GM19397 (cell line): ENCODE measurements around the gene MT3.
"Not testable (repeated sequence)": the region's sequence is repeated elsewhere in the genome, so short reads cannot be mapped to it uniquely, and the experiment has no call there.

Experiments
- ATAC-seq: cut with Tn5 transposase; IDR thresholded peaks from one replicate; pipeline ENCODE4 v1.9.1; 2021; ENCODE audit warnings: mild to moderate bottlenecking, moderate library complexity; ENCODE audit not compliant: unreplicated experiment

The MT3 gene

GRCh38 chr16:56577300-56577625, 12.1 kb upstream of the MT3 start:
- ATAC-seq: no peak

- no peak for ATAC-seq
Measured at GRCh38 chr16:56580391-56581048, 8.8 kb upstream of the MT3 start.

GRCh38 chr16:56582911-56583310, 6.4 kb upstream of the MT3 start:
- ATAC-seq: not testable (repeated sequence)

- no peak for ATAC-seq
Measured at GRCh38 chr16:56583351-56584168, 5.8 kb upstream of the MT3 start.

- ATAC-seq: no peak
Measured at GRCh38 chr16:56584276-56584675, 5.1 kb upstream of the MT3 start.

GRCh38 chr16:56588781-56589140, 567 bp upstream of the MT3 start:
- ATAC-seq: no peak

- ATAC-seq: no peak
Measured at GRCh38 chr16:56591377-56592060, 2.2 kb downstream of the MT3 start.

GRCh38 chr16:56593573-56594291, 4.4 kb downstream of the MT3 start:
- no peak for ATAC-seq

GRCh38 chr16:56594292-56594619, 4.9 kb downstream of the MT3 start:
- no peak for ATAC-seq

GRCh38 chr16:56600398-56600999, 11.2 kb downstream of the MT3 start:
- ATAC-seq: no peak

GRCh38 chr16:56601325-56601724, 12.0 kb downstream of the MT3 start:
- no peak for ATAC-seq

- ATAC-seq: no peak
Measured at GRCh38 chr16:56603589-56603988, 14.3 kb downstream of the MT3 start.

- ATAC-seq: no peak
Measured at GRCh38 chr16:56604966-56605365, 15.6 kb downstream of the MT3 start.

GRCh38 chr16:56605475-56605874, 16.1 kb downstream of the MT3 start:
- no peak for ATAC-seq

GRCh38 chr16:56606071-56606475, 16.7 kb downstream of the MT3 start:
- no peak for ATAC-seq

- ATAC-seq: no peak
Measured at GRCh38 chr16:56606476-56607108, 17.3 kb downstream of the MT3 start.

GRCh38 chr16:56607109-56607618, 17.8 kb downstream of the MT3 start:
- no peak for ATAC-seq

GRCh38 chr16:56607675-56608042, 18.3 kb downstream of the MT3 start:
- no peak for ATAC-seq

- peak; percentile 90 for ATAC-seq
Measured at GRCh38 chr16:56608043-56608875, 18.9 kb downstream of the MT3 start, which contains the start of gene MT2A. Gene MT2A, plus strand, starts transcription at chr16:56608584. Its CDS starts 72 bp downstream, at chr16:56608656.
